ENCODE results near the gene SYT2. TPM values are rescaled to one million over a fixed set of nuclear protein-coding genes. Genes with fewer than 3 reads are reported as not detected.
"Not testable (repeated sequence)": the region's sequence is repeated elsewhere in the genome, so short reads cannot be mapped to it uniquely, and the experiment has no call there.

SYT2 gene
- polyA plus RNA-seq, 1 experiment: not detected

DNA sequence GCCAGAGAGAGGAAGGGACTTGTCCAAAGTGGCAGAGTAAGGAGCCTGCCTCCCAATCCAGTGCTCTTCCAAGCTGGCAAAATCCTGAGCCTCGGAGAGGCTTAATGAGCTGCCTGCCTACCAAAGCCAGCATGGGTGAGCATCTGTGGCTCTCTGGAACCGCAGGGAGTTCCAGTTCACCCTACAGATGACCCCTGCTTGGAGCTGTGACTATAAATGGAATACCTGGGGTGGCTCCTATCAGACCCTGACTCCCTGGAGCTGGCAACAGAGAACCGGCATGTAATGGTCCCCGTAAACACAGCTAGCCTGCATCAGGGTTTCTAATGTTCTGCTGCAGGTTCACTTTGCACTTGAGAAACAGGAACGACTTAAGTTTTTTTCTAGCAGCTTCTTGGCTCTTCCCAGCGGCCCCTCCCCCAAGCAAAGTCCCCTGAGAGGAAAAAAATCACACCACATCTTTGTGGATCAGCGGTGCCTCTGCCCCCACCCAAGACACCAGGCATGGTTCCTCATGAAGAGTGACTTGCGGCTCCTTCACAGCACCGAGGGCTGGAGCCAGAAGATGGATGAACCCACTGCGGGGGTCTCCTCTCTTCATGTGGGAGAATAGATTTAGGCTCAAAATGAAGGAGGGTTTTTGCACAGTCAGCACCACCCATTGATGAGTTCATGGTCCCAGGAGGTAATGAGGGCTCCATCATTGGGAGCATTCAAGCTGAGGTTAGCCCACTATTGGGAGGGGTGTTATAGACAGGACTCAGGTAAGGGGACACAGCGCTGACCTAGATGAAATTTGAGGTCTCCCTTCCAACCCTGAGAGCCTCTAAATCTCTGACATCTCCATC is 79.0 kb downstream of the SYT2 start:
- TF ChIP-seq, protein P1, sequence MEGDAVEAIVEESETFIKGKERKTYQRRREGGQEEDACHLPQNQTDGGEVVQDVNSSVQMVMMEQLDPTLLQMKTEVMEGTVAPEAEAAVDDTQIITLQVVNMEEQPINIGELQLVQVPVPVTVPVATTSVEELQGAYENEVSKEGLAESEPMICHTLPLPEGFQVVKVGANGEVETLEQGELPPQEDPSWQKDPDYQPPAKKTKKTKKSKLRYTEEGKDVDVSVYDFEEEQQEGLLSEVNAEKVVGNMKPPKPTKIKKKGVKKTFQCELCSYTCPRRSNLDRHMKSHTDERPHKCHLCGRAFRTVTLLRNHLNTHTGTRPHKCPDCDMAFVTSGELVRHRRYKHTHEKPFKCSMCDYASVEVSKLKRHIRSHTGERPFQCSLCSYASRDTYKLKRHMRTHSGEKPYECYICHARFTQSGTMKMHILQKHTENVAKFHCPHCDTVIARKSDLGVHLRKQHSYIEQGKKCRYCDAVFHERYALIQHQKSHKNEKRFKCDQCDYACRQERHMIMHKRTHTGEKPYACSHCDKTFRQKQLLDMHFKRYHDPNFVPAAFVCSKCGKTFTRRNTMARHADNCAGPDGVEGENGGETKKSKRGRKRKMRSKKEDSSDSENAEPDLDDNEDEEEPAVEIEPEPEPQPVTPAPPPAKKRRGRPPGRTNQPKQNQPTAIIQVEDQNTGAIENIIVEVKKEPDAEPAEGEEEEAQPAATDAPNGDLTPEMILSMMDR (IDR thresholded peaks at IDR 0.05; ENCODE audit: insufficient read depth, low read depth, low read length): no peak
- Histone ChIP-seq H3K27me3 (ENCODE audit: control insufficient read depth, insufficient read depth, low read length) (peaks cover 8% of the 10 kb centered on the region), H3K36me3 (ENCODE audit: control insufficient read depth, insufficient read depth, low read length) (no peaks in the 10 kb centered on the region), H3K4me3 (ENCODE audit: low read depth, low read length) (no peak overlapping the region)
- POLR2A ChIA-PET: no interaction called here
- DNase-seq (ENCODE audit: low read depth): no peak
- CTCF ChIA-PET: interaction anchor here (1.7 kb wide), 1 partner anchor 87 kb away, joined by 4 read pairs; no protein-coding TSS in a partner anchor

GRCh38 chr1:202630541-202630940 is 79.7 kb downstream of the SYT2 start:
- POLR2A ChIA-PET: no interaction called here
- H3K36me3 ChIP-seq (ENCODE audit: control insufficient read depth, insufficient read depth, low read length): no peaks in the 10 kb centered on the region
- no peak for DNase-seq (ENCODE audit: low read depth)
- peaks cover 5% of the 10 kb centered on the region for H3K27me3 ChIP-seq (ENCODE audit: control insufficient read depth, insufficient read depth, low read length)
- CTCF ChIA-PET: interaction anchor here (1.7 kb wide), 1 partner anchor 88 kb away, joined by 4 read pairs; no protein-coding TSS in a partner anchor
- no peak overlapping the region for H3K4me3 ChIP-seq (ENCODE audit: low read depth, low read length)
- TF ChIP-seq, protein P1 (IDR thresholded peaks at IDR 0.05; ENCODE audit: insufficient read depth, low read depth, low read length): no peak

GRCh38 chr1:202630096-202630495 is 80.2 kb downstream of the SYT2 start:
- H3K27me3 ChIP-seq (ENCODE audit: control insufficient read depth, insufficient read depth, low read length); CTCF ChIA-PET; DNase-seq (ENCODE audit: low read depth); H3K4me3 ChIP-seq (ENCODE audit: low read depth, low read length); POLR2A ChIA-PET; H3K36me3 ChIP-seq (ENCODE audit: control insufficient read depth, insufficient read depth, low read length): not testable (repeated sequence)

DNA sequence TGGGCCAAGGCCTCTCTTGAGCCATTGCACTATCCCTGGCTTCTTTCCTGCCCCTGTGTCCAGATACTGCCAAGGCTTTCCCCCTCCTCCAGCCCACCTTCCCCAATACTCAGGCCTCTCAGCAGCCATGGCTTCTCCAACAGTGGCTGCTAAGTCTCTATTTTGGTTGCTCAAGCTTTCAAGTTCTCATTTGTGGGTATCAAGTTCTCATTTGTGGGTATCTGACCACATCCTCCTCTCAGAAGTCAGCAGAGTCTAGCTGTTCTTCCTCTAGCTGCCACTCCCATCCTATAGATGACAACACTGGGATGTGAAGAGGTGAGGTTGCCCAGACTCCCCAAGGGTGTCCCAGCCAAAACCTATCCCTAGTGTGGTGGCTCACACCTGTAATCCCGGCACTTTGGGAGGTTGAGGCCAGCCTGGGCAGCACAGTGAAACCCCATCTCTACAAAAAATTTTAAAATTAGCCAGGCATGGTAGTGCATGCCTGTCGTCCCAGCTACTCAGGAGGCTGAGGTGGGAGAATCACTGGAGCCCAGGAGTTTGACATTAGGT is 80.9 kb downstream of the SYT2 start:
- DNase-seq (ENCODE audit: low read depth); H3K36me3 ChIP-seq (ENCODE audit: control insufficient read depth, insufficient read depth, low read length); POLR2A ChIA-PET; H3K27me3 ChIP-seq (ENCODE audit: control insufficient read depth, insufficient read depth, low read length); H3K4me3 ChIP-seq (ENCODE audit: low read depth, low read length): not testable (repeated sequence)
- CTCF ChIA-PET: interaction anchor here (1.4 to 4.3 kb wide), 2 partner anchors 15 to 165 kb away, joined by 5 to 14 read pairs; no protein-coding TSS in a partner anchor

GRCh38 chr1:202628646-202629215 is 81.5 kb downstream of the SYT2 start:
- Histone ChIP-seq H3K36me3 (ENCODE audit: control insufficient read depth, insufficient read depth, low read length) (no peaks in the 10 kb centered on the region), H3K27me3 (ENCODE audit: control insufficient read depth, insufficient read depth, low read length) (no peaks in the 10 kb centered on the region; the same call in none of the 2 replicates), H3K4me3 (ENCODE audit: low read depth, low read length) (no peak overlapping the region)
- no peak for DNase-seq (ENCODE audit: low read depth)
- ChIA-PET CTCF (interaction anchor here (0.6 to 4.3 kb wide), 4 partner anchors 12 to 165 kb away, joined by 3 to 14 read pairs (median 4); no protein-coding TSS in a partner anchor), POLR2A (no interaction called here)
- TF ChIP-seq, protein P1 (IDR thresholded peaks at IDR 0.05; ENCODE audit: insufficient read depth, low read depth, low read length): no peak

All from BJ (cell line).